Measurements from ENCODE around the gene TGDS. TPM values are rescaled to one million over a fixed set of nuclear protein-coding genes. Genes with fewer than 3 reads are reported as not detected.

The TGDS gene
- total and polyA plus RNA-seq, 2 of the 8 experiments (the other 6 are each of a cell fraction or from before 2014, with no cell fraction given), result 11.6 to 11.8 TPM

DNA sequence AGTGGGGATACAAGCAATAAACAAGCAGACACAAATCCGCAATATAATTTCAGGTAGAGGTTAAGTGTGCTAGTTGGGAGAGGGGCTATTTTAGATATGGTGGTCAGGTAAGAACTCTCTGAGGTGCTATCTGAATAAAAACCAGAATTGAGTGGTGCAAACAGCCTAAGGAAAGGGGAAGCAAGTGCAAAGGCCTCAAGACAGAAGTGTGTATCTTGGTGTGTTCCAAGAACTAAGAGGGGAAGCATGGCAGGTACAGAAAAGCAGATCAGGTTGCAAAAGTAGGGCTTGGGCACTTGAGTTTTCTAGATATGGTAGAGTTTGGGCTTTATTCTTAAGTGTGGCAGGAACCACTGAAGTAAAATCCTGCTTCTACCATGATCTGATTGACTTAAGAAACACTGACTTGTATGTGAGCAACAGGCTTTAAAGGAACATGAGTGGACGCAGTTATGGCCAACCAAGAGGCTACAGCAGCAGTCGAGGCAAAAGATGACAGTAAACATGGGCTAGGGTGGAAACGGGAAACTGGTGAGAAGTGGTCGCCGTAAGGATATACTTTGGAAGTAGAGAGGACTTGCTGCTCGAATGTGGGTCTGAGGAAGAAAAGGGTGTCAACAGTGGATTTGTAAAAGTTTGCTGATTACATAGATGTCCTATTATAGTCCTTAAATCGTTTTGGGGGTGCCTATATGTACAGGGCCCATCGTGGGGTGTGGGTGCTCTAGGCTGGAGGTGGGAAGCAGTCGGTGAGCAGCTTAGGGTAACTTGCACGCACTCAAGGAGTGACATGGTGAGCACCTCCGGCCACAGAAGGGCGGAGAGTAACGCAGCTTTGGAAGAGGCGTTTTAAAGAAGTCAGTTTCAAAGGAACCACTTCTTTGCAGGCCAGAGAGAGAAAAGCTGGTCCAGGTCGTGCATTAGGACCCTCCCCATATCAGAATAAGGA, 677 bp downstream of the TGDS start:
- Histone ChIP-seq H2AFZ (ENCODE audit: low read length) (peak overlapping the region; percentile 86), H3K23me2 (ENCODE audit: low read depth, low read length) (peaks cover 8% of the 10 kb centered on the region), H3K4me3 (ENCODE audit: extremely low read depth in 1 of 4, insufficient read depth in 2 of 4, low read depth in 3 of 4, low read length in 4 of 4) (peak overlapping the region; percentile 70 to 95 (median 82)), H4K5ac (ENCODE audit: insufficient read length, low read depth, low read length) (no peak overlapping the region), H3K9ac (replicated peaks in 1 of 4; ENCODE audit: extremely low read depth in 1 of 4, low read depth in 3 of 4, low read length in 3 of 4) (peak overlapping the region; percentile 73 to 86 (median 80)), H2BK20ac (ENCODE audit: low read length) (no peak overlapping the region), H2BK15ac (ENCODE audit: low read length) (no peak overlapping the region), H3K36me3 (ENCODE audit: control insufficient read depth in 2 of 4, insufficient read depth in 4 of 4, low read length in 3 of 4) (peaks cover 3 to 29% (median 10%) of the 10 kb centered on the region in 4 experiments; a peak in 6 of 8 replicates), H3K79me2 (ENCODE audit: control insufficient read depth in 1 of 2, insufficient read depth in 2 of 2, low read length in 2 of 2) (peaks cover 6 to 24% of the 10 kb centered on the region in 2 experiments; a peak in 3 of 4 replicates), H2BK120ac (replicated peaks; ENCODE audit: low read depth, low read length) (no peak overlapping the region), H3K18ac (ENCODE audit: extremely low read depth, low read length) (peak overlapping the region; percentile 48), H3K27ac (ENCODE audit: low read depth, low read length) (peak overlapping the region; percentile 68), H3K4me1 (replicated peaks in 1 of 4; ENCODE audit: control insufficient read depth in 3 of 4, insufficient read depth in 4 of 4, low read length in 3 of 4) (peaks cover 0 to 8% (median 6%) of the 10 kb centered on the region in 4 experiments; a peak in 3 of 7 replicates), H3K79me1 (ENCODE audit: low read depth, low read length) (peaks cover 5% of the 10 kb centered on the region; the same call in 1 of the 2 replicates), H3K14ac (ENCODE audit: insufficient read length) (no peak overlapping the region), H3K4ac (replicated peaks; ENCODE audit: insufficient read length, low read depth, low read length) (peak overlapping the region; percentile 90), H3K56ac (replicated peaks; ENCODE audit: insufficient read length, low read depth, low read length) (peak overlapping the region; percentile 62), H3K9me3 (ENCODE audit: insufficient read depth in 2 of 2, low read depth in 1 of 2, low read length in 1 of 2) (peaks cover 0 to under 1% of the 10 kb centered on the region in 2 experiments; a peak in 1 of 4 replicates), H2AK5ac (ENCODE audit: low read depth, low read length) (peak overlapping the region; percentile 25; the same call in 1 of the 2 replicates), H4K20me1 (replicated peaks in 1 of 2; ENCODE audit: control insufficient read depth in 1 of 2, insufficient read depth in 2 of 2, low read length in 2 of 2) (no peaks in the 10 kb centered on the region), H2BK5ac (ENCODE audit: low read depth, low read length) (peak overlapping the region; percentile 88), H3K23ac (ENCODE audit: insufficient read length) (no peak overlapping the region), H3K4me2 (ENCODE audit: insufficient read depth in 1 of 2, low read depth in 2 of 2, low read length in 2 of 2) (peak overlapping the region; percentile 83 to 93), H4K8ac (ENCODE audit: extremely low read depth, insufficient read depth, low read length) (peak overlapping the region; percentile 54; the same call in 1 of the 2 replicates), H3K27me3 (replicated peaks in 1 of 4; ENCODE audit: control insufficient read depth in 3 of 4, extremely low read depth in 1 of 4, insufficient read depth in 3 of 4, low read length in 3 of 4) (peaks cover 0 to 4% (median 0%) of the 10 kb centered on the region in 4 experiments; a peak in 1 of 7 replicates), H4K91ac (replicated peaks; ENCODE audit: insufficient read length, low read length) (peak overlapping the region; percentile 75), H2BK12ac (ENCODE audit: low read depth, low read length) (no peak overlapping the region)
- WGBS, 2 experiments (ENCODE audit: extremely low coverage in 1 of 2, insufficient coverage in 1 of 2, insufficient read length in 1 of 2, insufficient replicate concordance in 2 of 2, low coverage in 1 of 2, low lambda C conversion rate in 2 of 2, missing lambda C conversion rate in 1 of 2), result 18% methylated on average over 16 of the region's 16 CpGs; no CpG with 5 or more reads in 1 of the 2 experiments
- ChIA-PET CTCF (ENCODE audit: partially characterized antibody) (interaction anchor here (0.7 to 1.5 kb wide), 4 partner anchors 9 to 161 kb away, joined by 3 to 4 read pairs (median 4); no protein-coding TSS in a partner anchor), POLR2A (ENCODE audit: partially characterized antibody) (interaction anchor here (0.7 to 2.0 kb wide), 3 partner anchors 9 to 46 kb away, joined by 3 to 9 read pairs (median 6); no protein-coding TSS in a partner anchor)
- DNase-seq (ENCODE audit: low read depth in 1 of 2, low spot score in 2 of 2) (no peak), FAIRE-seq (no peak)
- TF ChIP-seq CTBP2 (IDR thresholded peaks at IDR 0.05; ENCODE audit: borderline replicate concordance, insufficient read depth, insufficient read length, low read length) (no peak), GTF2F1 (IDR thresholded peaks at IDR 0.05; ENCODE audit: borderline replicate concordance, low read depth, low read length) (no peak), SP2 (IDR thresholded peaks at IDR 0.05; ENCODE audit: low read length) (no peak), POLR2AphosphoS5 (IDR thresholded peaks at IDR 0.05; ENCODE audit: low read depth, low read length) (no peak), SP4 (IDR thresholded peaks at IDR 0.05; ENCODE audit: low read length) (no peak), JUND (IDR thresholded peaks at IDR 0.05; ENCODE audit: low read length) (no peak), RFX5 (IDR thresholded peaks at IDR 0.05; ENCODE audit: borderline replicate concordance, low read depth, low read length) (no peak), SP1 (IDR thresholded peaks at IDR 0.05; ENCODE audit: low read depth, low read length) (no peak), GABPA (IDR thresholded peaks at IDR 0.05; ENCODE audit: borderline replicate concordance, insufficient read depth, low read length) (no peak)
- TF ChIP-seq, protein P1, sequence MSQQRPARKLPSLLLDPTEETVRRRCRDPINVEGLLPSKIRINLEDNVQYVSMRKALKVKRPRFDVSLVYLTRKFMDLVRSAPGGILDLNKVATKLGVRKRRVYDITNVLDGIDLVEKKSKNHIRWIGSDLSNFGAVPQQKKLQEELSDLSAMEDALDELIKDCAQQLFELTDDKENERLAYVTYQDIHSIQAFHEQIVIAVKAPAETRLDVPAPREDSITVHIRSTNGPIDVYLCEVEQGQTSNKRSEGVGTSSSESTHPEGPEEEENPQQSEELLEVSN (IDR thresholded peaks at IDR 0.05), result no peak

All from H1 (cell line).